WTC11 (cell line): ENCODE measurements around the gene IL1F10. TPM values are rescaled to one million over a fixed set of nuclear protein-coding genes. Genes with fewer than 3 reads are reported as not detected.

Experiments used
- ATAC-seq: fragments of 200-7000 bp; cut with Tn5 transposase; 2 replicates; pipeline ENCODE4 v1.10.0; 2021; ENCODE audit warnings: mild to moderate bottlenecking, moderate library complexity
- CTCF ChIA-PET: fragments of 300-600 bp; sonication (Branson Sonifier 250); formaldehyde crosslinking; loops from one replicate; lab custom pipeline; 2021; ENCODE audit warnings: antibody characterized with exemption; lab: Charles Lee
- POLR2A ChIA-PET: fragments of 350-600 bp; sonication (Branson Sonifier 250); formaldehyde crosslinking; loops from one replicate; lab custom pipeline; 2021; ENCODE audit warnings: antibody characterized with exemption; lab: Charles Lee
- DNase-seq: peaks from one replicate; pipeline ENCODE4 v3.0.0; 2021; ENCODE audit warnings: low spot score
- H3K27ac Mint-ChIP-seq: 2 replicates; pipeline ENCODE4 v1.8.0; 2021; ENCODE audit warnings: mixed read lengths
- H3K27me3 Mint-ChIP-seq: 2 replicates; pipeline ENCODE4 v1.8.0; 2021; ENCODE audit warnings: low read depth, mild to moderate bottlenecking, moderate library complexity, mixed read lengths
- H3K36me3 Mint-ChIP-seq: 2 replicates; pipeline ENCODE4 v1.8.0; 2021; ENCODE audit warnings: mixed read lengths
- H3K4me1 Mint-ChIP-seq: 2 replicates; pipeline ENCODE4 v1.8.0; 2022; ENCODE audit warnings: mixed read lengths
- H3K4me3 Mint-ChIP-seq: 2 replicates; pipeline ENCODE4 v1.8.0; 2021; ENCODE audit warnings: mild to moderate bottlenecking, moderate library complexity, mixed read lengths
- H3K9me3 Mint-ChIP-seq: 2 replicates; pipeline ENCODE4 v1.8.0; 2021; ENCODE audit warnings: mixed read lengths
- AFF4 ChIP-seq: sonication (generic); formaldehyde crosslinking; IDR thresholded peaks from 2 replicates; pipeline ENCODE4 v1.8.1; 2023; ENCODE audit warnings: mild to moderate bottlenecking, missing genetic modification reagents, borderline replicate concordance
- ETV6 ChIP-seq: sonication (generic); formaldehyde crosslinking; IDR thresholded peaks from 2 replicates; pipeline ENCODE4 v1.8.1; 2022; ENCODE audit warnings: mild to moderate bottlenecking, missing genetic modification reagents
- GTF2I ChIP-seq: fragments of 250-450 bp; sonication (Bioruptor Pico); conservative IDR thresholded peaks from 2 replicates; pipeline ENCODE4 v1.4.0; 2021; ENCODE audit warnings: mild to moderate bottlenecking
- JAZF1 ChIP-seq: fragments of 250-450 bp; sonication (Bioruptor Pico); IDR thresholded peaks from 2 replicates; pipeline ENCODE4 v1.9.0; 2021; ENCODE audit warnings: moderate library complexity, mild to moderate bottlenecking, inconsistent platforms
- MAX ChIP-seq: sonication (generic); formaldehyde crosslinking; IDR thresholded peaks from 2 replicates; pipeline ENCODE4 v1.8.0; 2022; ENCODE audit warnings: mild to moderate bottlenecking, missing genetic modification reagents
- NR1H2 ChIP-seq: sonication (generic); formaldehyde crosslinking; IDR thresholded peaks from 2 replicates; pipeline ENCODE4 v1.9.0; 2021; ENCODE audit warnings: mild to moderate bottlenecking, moderate library complexity, missing genetic modification reagents
- NR2C2 ChIP-seq: sonication (generic); formaldehyde crosslinking; IDR thresholded peaks from 2 replicates; pipeline ENCODE4 v1.8.0; 2022; ENCODE audit warnings: mild to moderate bottlenecking, missing genetic modification reagents
- OVOL2 ChIP-seq: fragments of 250-450 bp; sonication (Bioruptor Pico); IDR thresholded peaks from 2 replicates; pipeline ENCODE4 v1.9.0; 2021; ENCODE audit warnings: mild to moderate bottlenecking, borderline replicate concordance
- PRRX2 ChIP-seq: fragments of 250-450 bp; sonication (Bioruptor Pico); IDR thresholded peaks from 2 replicates; pipeline ENCODE4 v1.8.0; 2021; ENCODE audit warnings: mild to moderate bottlenecking
- RELA ChIP-seq: sonication (generic); formaldehyde crosslinking; IDR thresholded peaks from 2 replicates; pipeline ENCODE4 v1.8.1; 2022; ENCODE audit warnings: missing genetic modification reagents, mild to moderate bottlenecking, borderline replicate concordance
- SMAD4 ChIP-seq: sonication (generic); formaldehyde crosslinking; IDR thresholded peaks from 2 replicates; pipeline ENCODE4 v1.8.0; 2022; ENCODE audit warnings: mild to moderate bottlenecking, missing genetic modification reagents
- TP53 ChIP-seq: sonication (generic); formaldehyde crosslinking; IDR thresholded peaks from 2 replicates; pipeline ENCODE4 v1.8.1; 2023; ENCODE audit warnings: mild to moderate bottlenecking, missing genetic modification reagents
- ZNF416 ChIP-seq: fragments of 250-450 bp; sonication (Bioruptor Pico); IDR thresholded peaks from 2 replicates; pipeline ENCODE4 v1.9.0; 2021; ENCODE audit warnings: mild to moderate bottlenecking, inconsistent platforms
- ZNF512 ChIP-seq: sonication (generic); formaldehyde crosslinking; IDR thresholded peaks from 2 replicates; pipeline ENCODE4 v1.8.1; 2022; ENCODE audit warnings: missing genetic modification reagents, borderline replicate concordance
- total RNA-seq: library from RNA; stranded (reverse); gene quantifications from 3 replicates; pipeline ENCODE4 v1.2.3, GENCODE V29; 2021
- TF ChIP-seq, protein P1 (sequence below): sonication (generic); formaldehyde crosslinking; IDR thresholded peaks from 2 replicates; pipeline ENCODE4 v1.8.1; 2022; ENCODE audit warnings: low read depth, missing genetic modification reagents, borderline replicate concordance
- TF ChIP-seq, protein P2 (sequence below): sonication (generic); formaldehyde crosslinking; IDR thresholded peaks from 2 replicates; pipeline ENCODE4 v1.8.0; 2023; ENCODE audit warnings: missing genetic modification reagents
- TF ChIP-seq, protein P3 (sequence below): sonication (generic); formaldehyde crosslinking; IDR thresholded peaks from 2 replicates; pipeline ENCODE4 v1.8.1; 2022; ENCODE audit warnings: mild to moderate bottlenecking, missing genetic modification reagents, moderate library complexity, borderline replicate concordance
- TF ChIP-seq, protein P4 (sequence below): sonication (generic); formaldehyde crosslinking; IDR thresholded peaks from 2 replicates; pipeline ENCODE4 v1.8.1; 2023; ENCODE audit warnings: mild to moderate bottlenecking, moderate library complexity, missing genetic modification reagents
- TF ChIP-seq, protein P5 (sequence below): sonication (generic); formaldehyde crosslinking; IDR thresholded peaks from 2 replicates; pipeline ENCODE4 v1.8.1; 2023; ENCODE audit warnings: mild to moderate bottlenecking, missing genetic modification reagents, moderate library complexity
- TF ChIP-seq, protein P6 (sequence below): sonication (generic); formaldehyde crosslinking; IDR thresholded peaks from 2 replicates; pipeline ENCODE4 v1.8.0; 2022; ENCODE audit warnings: mild to moderate bottlenecking, missing genetic modification reagents

Gene IL1F10
- total RNA-seq, 1 experiment from 2014 or later, result not detected

GRCh38 chr2:113123726-113124125 is 56.0 kb downstream of the IL1F10 start:
- Mint-ChIP-seq H3K9me3 (no peaks in the 10 kb centered on the region), H3K4me1 (no peaks in the 10 kb centered on the region), H3K27me3 (peaks cover 27% of the 10 kb centered on the region), H3K36me3 (no peaks in the 10 kb centered on the region), H3K27ac (no peak overlapping the region), H3K4me3 (no peak overlapping the region)
- DNase-seq, result no peak
- CTCF ChIA-PET, result interaction anchor here (1.3 kb wide), 1 partner anchor 14 kb away, joined by 4 read pairs; no protein-coding TSS in a partner anchor
- POLR2A ChIA-PET, result no interaction called here
- TF ChIP-seq NR1H2, result no peak
- no peak for TF ChIP-seq NR2C2 (CRISPR knock-in tag)
- TF ChIP-seq AFF4 (CRISPR knock-in tag), result no peak
- TF ChIP-seq ETV6, result no peak
- no peak for TF ChIP-seq JAZF1 (CRISPR knock-in tag)
- no peak for TF ChIP-seq SMAD4 (CRISPR knock-in tag)
- TF ChIP-seq GTF2I, result no peak
- TF ChIP-seq MAX (CRISPR knock-in tag), result no peak
- no peak for TF ChIP-seq ZNF416 (CRISPR knock-in tag)
- no peak for TF ChIP-seq OVOL2 (CRISPR knock-in tag)
- TF ChIP-seq PRRX2, result no peak
- no peak for TF ChIP-seq ZNF512
- no peak for ATAC-seq

DNA sequence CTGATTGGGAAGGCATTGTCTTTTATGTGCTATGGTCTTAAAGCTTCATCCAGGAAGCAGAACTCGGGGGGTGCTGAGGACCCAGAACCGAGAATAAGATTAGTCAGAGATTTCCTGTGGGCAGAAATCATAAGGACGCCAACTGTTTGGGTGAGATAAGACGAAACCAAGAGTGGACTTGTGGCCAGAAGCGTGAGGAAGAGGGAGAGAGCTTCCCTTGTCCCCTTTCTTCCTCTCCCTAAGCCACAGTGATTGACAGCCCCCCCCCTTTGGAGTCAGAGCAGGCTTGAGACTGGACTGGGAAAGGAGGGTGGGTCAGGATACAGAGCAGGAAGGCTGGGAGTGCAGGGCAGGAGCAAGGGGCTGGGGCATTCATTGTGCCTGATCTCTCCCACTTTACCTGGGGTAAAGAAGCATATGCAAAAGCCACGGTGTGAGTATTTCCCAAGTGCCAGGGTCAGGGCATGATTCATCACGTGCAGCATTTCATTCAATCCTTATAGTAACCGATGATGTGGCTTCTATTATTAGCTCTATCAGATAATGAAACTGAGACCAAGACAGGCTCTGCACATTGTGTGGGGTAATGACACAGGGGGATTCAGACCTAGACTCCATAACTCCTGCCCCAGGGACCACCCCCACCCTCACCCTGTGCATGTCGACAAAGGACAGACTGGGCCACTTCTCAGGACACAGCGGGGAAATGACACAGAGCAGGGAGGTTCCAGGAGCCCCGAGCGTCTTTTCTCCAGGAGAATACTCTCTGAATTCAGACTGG is 56.6 kb downstream of the IL1F10 start:
- Mint-ChIP-seq H3K36me3 (no peaks in the 10 kb centered on the region), H3K27me3 (peaks cover 27% of the 10 kb centered on the region), H3K9me3 (no peaks in the 10 kb centered on the region), H3K4me1 (no peaks in the 10 kb centered on the region), H3K4me3 (no peak overlapping the region), H3K27ac (no peak overlapping the region)
- no peak for ATAC-seq
- DNase-seq, result no peak
- POLR2A ChIA-PET, result no interaction called here
- CTCF ChIA-PET, result interaction anchor here (1.3 kb wide), 1 partner anchor 13 kb away, joined by 4 read pairs; no protein-coding TSS in a partner anchor
- TF ChIP-seq, protein P1, sequence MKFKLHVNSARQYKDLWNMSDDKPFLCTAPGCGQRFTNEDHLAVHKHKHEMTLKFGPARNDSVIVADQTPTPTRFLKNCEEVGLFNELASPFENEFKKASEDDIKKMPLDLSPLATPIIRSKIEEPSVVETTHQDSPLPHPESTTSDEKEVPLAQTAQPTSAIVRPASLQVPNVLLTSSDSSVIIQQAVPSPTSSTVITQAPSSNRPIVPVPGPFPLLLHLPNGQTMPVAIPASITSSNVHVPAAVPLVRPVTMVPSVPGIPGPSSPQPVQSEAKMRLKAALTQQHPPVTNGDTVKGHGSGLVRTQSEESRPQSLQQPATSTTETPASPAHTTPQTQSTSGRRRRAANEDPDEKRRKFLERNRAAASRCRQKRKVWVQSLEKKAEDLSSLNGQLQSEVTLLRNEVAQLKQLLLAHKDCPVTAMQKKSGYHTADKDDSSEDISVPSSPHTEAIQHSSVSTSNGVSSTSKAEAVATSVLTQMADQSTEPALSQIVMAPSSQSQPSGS (CRISPR knock-in tag), result no peak
- TF ChIP-seq, protein P2, sequence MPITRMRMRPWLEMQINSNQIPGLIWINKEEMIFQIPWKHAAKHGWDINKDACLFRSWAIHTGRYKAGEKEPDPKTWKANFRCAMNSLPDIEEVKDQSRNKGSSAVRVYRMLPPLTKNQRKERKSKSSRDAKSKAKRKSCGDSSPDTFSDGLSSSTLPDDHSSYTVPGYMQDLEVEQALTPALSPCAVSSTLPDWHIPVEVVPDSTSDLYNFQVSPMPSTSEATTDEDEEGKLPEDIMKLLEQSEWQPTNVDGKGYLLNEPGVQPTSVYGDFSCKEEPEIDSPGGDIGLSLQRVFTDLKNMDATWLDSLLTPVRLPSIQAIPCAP (CRISPR knock-in tag), result no peak
- no peak for TF ChIP-seq ETV6
- TF ChIP-seq, protein P3, sequence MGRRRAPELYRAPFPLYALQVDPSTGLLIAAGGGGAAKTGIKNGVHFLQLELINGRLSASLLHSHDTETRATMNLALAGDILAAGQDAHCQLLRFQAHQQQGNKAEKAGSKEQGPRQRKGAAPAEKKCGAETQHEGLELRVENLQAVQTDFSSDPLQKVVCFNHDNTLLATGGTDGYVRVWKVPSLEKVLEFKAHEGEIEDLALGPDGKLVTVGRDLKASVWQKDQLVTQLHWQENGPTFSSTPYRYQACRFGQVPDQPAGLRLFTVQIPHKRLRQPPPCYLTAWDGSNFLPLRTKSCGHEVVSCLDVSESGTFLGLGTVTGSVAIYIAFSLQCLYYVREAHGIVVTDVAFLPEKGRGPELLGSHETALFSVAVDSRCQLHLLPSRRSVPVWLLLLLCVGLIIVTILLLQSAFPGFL (CRISPR knock-in tag), result no peak
- no peak for TF ChIP-seq TP53
- TF ChIP-seq, protein P4, sequence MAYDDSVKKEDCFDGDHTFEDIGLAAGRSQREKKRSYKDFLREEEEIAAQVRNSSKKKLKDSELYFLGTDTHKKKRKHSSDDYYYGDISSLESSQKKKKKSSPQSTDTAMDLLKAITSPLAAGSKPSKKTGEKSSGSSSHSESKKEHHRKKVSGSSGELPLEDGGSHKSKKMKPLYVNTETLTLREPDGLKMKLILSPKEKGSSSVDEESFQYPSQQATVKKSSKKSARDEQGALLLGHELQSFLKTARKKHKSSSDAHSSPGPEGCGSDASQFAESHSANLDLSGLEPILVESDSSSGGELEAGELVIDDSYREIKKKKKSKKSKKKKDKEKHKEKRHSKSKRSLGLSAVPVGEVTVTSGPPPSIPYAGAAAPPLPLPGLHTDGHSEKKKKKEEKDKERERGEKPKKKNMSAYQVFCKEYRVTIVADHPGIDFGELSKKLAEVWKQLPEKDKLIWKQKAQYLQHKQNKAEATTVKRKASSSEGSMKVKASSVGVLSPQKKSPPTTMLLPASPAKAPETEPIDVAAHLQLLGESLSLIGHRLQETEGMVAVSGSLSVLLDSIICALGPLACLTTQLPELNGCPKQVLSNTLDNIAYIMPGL, result no peak
- no peak for TF ChIP-seq RELA (CRISPR knock-in tag)
- TF ChIP-seq, protein P5, sequence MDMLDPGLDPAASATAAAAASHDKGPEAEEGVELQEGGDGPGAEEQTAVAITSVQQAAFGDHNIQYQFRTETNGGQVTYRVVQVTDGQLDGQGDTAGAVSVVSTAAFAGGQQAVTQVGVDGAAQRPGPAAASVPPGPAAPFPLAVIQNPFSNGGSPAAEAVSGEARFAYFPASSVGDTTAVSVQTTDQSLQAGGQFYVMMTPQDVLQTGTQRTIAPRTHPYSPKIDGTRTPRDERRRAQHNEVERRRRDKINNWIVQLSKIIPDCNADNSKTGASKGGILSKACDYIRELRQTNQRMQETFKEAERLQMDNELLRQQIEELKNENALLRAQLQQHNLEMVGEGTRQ (CRISPR knock-in tag), result no peak
- TF ChIP-seq MAX (CRISPR knock-in tag), result no peak
- TF ChIP-seq GTF2I, result no peak
- TF ChIP-seq, protein P6, sequence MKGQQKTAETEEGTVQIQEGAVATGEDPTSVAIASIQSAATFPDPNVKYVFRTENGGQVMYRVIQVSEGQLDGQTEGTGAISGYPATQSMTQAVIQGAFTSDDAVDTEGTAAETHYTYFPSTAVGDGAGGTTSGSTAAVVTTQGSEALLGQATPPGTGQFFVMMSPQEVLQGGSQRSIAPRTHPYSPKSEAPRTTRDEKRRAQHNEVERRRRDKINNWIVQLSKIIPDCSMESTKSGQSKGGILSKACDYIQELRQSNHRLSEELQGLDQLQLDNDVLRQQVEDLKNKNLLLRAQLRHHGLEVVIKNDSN (CRISPR knock-in tag), result no peak
- TF ChIP-seq NR2C2 (CRISPR knock-in tag), result no peak
- no peak for TF ChIP-seq OVOL2 (CRISPR knock-in tag)
